Left cardiac atrium (tissue), 4 donors: Measurements from ENCODE around the gene PXMP4. TPM values are rescaled to one million over a fixed set of nuclear protein-coding genes. Genes with fewer than 3 reads are reported as not detected.
A peak's percentile ranks its signal among the peaks of the same experiment; 100 is the strongest.

ENCODE experiments used
- ATAC-seq, 2 donors: fragments of 200-7000 bp; cut with Tn5 transposase; one replicate each; pipeline ENCODE4 v1.9.1; 2020; ENCODE audit warnings: mild to moderate bottlenecking in 2 of 2, moderate library complexity in 2 of 2
- DNase-seq: peaks from one replicate; pipeline ENCODE4 v3.0.0-alpha.2; 2020
- intact Hi-C, 2 donors: fragments of 100-400 bp; cut with DNase I; formaldehyde crosslinking; loops; one replicate each; pipeline versions ENCODE4 v1.14.1 to v1.15.1; 2022 to 2023
- total RNA-seq, 2 donors: library from RNA; stranded (reverse); fragmentation: NEBNext Ultra II Directional; extraction: Animal tissue kit (Norgen Biotek cat#: 25700); gene quantifications; one replicate each; pipeline ENCODE4 v1.2.1, GENCODE V29; 2021
- donor health status: DM: no; HTN: yes; CAD: no.
- donor health status: DM: no; HTN: yes; CAD: no; lungs with severe emphysema.
- donor health status: DM: yes; HTN: yes; CAD: no.
- donor health status: Dilated cardiomyopathy.

The PXMP4 gene
- total RNA-seq, 2 donors from 2014 or later: 6.7 to 12.6 TPM

GRCh38 chr20:33664085-33664761, 55.9 kb downstream of the PXMP4 start:
- intact Hi-C loops: loop anchor here in 1 of 2 donors (10.0 kb wide), 1 partner anchor 179 kb away; no protein-coding TSS in a partner anchor
- DNase-seq: no peak
- no peak for ATAC-seq

DNA sequence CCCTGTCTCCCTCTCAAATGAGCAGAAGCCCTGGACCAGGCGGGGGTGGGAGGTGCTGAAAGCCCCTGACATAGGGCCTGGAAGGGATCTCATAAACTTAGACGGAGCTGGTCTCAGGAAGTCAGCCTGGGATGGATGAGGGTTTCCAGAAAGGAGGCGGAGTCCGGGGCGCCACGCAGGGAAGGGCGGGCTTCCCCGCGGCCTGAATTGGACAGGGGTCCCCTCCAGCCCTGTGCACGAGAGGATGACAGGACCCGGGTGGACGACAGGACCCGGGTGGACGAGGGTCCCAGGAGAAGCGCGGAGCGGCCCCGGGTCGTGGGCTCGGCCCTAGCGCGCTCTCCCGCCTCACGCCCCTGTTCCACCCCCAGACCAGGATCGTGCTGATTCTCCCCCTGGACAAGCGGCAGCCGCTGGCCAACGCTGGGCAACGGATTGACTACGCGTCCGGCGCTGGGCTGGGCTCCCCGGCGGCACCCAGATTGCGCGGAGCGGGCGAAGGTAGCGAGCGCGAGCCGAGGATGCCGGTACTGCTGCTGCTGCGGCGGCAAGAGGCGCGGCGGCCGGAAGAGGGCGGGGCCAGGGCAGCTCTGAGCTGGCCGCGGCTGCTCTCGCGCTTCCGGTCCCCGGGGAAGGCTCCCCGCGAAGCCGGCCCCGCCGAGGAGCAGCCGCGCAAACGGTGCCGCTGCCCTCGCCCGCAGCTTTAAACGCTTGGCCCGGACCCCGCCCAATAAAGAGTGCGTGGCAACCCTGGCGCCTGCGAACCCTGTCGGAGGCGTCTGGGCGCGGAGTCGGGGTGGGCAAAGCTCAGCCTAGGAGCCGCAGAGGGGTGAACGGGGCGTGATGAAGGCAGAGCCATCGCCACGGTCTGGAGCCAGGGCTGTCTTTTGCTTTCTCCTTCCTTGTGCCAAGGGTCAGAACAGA, 56.7 kb downstream of the PXMP4 start:
- intact Hi-C loops: loop anchor here in 1 of 2 donors (10.0 kb wide), 1 partner anchor 179 kb away; no protein-coding TSS in a partner anchor
- DNase-seq (peak; percentile 90), ATAC-seq (peak; percentile 57 to 58)

GRCh38 chr20:33662172-33662571, 57.9 kb downstream of the PXMP4 start, which contains the start of gene C20orf144:
TSS of gene C20orf144 (plus strand) at chr20:33662327. CDS start at chr20:33662346, 19 bp downstream.
- ATAC-seq: no peak
- intact Hi-C loops: loop anchor here in 1 of 2 donors (10.0 kb wide), 1 partner anchor 177 kb away; no protein-coding TSS in a partner anchor
- DNase-seq: no peak

GRCh38 chr20:33660685-33661058, 59.4 kb downstream of the PXMP4 start:
- ATAC-seq (no peak), DNase-seq (no peak)
- intact Hi-C loops: loop anchor here in 1 of 2 donors (10.0 kb wide), 1 partner anchor 176 kb away; no protein-coding TSS in a partner anchor

GRCh38 chr20:33660035-33660684, 60.0 kb downstream of the PXMP4 start:
- ATAC-seq: no peak
- intact Hi-C loops: loop anchor here in 1 of 2 donors (10.0 kb wide), 1 partner anchor 175 kb away; no protein-coding TSS in a partner anchor
- DNase-seq: no peak

- no peak for ATAC-seq
- no peak for DNase-seq
- intact Hi-C loops: loop anchor here in 1 of 2 donors (10.0 kb wide), 1 partner anchor 175 kb away; no protein-coding TSS in a partner anchor
Measured at GRCh38 chr20:33659341-33660034, 60.6 kb downstream of the PXMP4 start.

- intact Hi-C loops: no loop called here
- ATAC-seq: no peak
- no peak for DNase-seq
Measured at GRCh38 chr20:33658929-33659328, 61.2 kb downstream of the PXMP4 start.

DNA sequence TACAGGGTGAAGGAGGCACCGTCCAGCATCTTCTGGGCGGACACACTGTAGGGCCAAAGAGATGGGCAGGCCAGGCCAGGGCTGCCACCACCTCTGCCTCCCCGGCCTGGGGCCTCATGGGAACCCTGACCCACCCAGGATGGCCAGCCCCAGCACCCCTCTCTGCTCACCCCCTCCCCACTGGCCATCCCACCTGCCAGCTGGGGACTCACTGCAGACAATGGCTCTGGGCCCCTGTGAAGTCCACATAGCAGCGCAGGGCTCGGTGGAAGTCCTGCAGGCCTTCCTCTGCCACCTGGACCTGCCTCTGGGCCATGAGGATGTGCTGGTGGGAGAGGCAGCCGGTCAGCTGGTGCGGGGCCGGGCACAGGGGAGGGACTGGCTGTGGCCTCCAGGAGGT, 61.6 kb downstream of the PXMP4 start:
- ATAC-seq (no peak), DNase-seq (no peak)
- intact Hi-C loops: no loop called here

DNA sequence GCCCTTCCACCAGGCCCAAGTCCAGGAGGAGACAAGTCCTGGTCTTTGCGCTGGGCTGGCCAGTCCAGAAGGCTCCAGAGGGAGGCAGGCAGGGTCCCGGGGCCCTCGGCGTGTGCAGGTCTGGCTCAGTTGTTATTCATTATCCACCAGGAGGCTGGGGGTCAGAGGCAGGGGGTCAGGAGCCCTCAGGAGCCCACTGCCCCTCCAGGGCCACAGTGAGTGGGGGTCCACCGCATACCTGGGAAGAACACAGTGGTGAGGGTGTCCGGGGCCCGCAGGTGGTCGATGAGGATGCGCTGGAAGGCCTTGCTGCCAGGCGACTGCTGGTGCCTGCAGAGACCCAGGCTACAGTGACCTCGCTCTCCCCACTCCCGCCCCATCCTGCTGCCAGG, 62.4 kb downstream of the PXMP4 start:
- DNase-seq (no peak), ATAC-seq (no peak)
- intact Hi-C loops: no loop called here

- intact Hi-C loops: no loop called here
- ATAC-seq (no peak), DNase-seq (no peak)
Measured at GRCh38 chr20:33656783-33657703, 63.1 kb downstream of the PXMP4 start.

DNA sequence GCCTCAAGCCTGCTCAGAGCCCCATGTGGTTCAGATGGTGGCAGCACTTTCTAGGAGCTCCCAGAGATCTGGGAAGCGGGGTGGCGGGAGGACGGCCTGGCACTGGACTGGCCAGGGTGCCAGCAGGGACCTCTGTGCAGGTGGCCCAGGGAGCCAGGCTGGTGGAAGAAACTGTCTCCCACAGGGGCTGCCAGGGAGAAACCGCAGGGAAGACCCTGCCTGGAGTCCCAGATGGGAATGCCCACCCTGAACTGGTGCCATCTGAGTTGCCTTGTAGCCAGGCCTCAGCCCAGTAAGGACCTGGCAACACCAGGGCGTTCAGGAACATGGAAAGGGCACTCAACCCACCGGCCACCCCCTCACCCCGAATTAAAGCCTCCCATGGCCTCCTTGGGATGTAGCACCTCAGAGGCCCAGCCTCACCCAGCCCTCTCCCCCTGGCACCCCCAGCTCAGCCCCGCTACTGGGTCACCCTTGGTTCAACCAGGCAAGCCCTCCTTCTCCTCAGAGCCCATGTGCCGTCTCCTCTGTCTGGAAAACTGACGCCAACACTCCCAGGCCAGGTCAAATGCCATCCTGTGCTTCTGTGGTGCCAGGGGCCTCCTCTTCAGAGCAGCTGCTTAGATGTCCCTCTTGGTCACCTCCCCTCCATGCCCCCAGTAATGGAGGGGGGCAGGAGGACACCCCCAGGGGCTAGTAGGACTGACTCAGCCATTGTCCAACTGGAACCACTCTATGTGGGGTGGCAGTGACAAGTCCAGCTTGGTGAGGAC, 63.9 kb downstream of the PXMP4 start:
- intact Hi-C loops: no loop called here
- ATAC-seq: no peak
- DNase-seq: no peak

GRCh38 chr20:33655164-33655563, 64.9 kb downstream of the PXMP4 start:
- ATAC-seq (no peak), DNase-seq (no peak)
- intact Hi-C loops: no loop called here

DNA sequence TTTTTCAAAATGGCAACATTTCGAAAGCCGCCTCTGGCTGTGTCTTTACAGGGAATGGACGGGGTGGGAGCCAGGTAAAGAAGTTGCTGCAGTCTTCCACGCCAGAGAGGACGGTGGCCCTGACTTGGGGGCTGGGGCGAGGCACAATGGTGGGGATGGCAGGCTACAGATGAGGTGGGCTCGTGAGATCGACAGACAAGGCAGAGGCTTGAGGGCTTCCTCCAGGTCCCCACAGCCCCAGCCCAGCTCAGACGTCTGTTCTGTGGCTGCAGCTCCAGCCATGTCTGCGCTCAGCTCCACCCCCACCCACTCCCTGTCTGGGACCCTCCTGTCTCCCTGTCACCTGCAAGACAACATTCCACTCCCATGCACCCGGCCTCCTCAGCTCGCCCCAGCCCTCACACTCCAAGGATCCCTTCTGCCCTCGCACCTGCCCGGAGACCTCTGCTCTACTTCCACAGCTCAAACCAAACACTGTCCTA, 65.4 kb downstream of the PXMP4 start:
- ATAC-seq (no peak), DNase-seq (no peak)
- intact Hi-C loops: loop anchor here (5.0 kb wide), 3 partner anchors 192 to 262 kb away; no protein-coding TSS in a partner anchor

DNA sequence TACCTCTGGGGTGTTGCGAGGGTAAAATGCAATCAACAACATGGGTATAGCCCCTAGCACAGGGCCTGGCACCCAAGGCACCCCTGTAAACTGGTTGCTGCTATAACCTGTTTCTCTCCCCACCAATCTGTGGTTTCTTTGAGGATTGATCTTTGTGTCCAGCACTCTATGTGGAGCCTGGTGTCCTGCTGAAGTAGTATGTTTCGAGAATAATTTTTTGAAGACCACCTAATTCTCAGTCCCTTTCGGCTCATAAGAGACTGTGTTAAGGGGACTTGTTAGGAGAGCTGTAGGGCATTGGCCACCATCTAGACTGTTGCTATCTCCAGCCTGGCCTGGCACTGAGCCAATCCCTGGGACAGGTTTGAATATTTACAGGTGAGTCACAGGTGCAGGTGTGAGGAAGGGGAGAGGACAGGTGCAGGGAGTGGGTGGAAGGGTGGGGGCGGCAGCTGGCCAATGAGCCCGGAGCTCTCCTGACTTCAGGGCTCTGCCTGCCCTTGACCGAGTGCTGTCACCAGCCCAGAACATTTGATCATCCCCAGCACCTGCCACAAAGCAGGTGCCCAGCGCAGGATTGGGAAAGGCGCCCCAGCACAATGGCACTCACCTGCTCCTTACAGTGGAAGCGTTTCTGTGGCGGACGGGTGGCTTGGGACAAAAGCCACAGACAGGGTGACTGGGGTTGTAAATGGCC, 66.1 kb downstream of the PXMP4 start:
- ATAC-seq (peak; percentile 1 to 9), DNase-seq (no peak)
- intact Hi-C loops: loop anchor here (5.0 kb wide), 3 partner anchors 192 to 262 kb away; no protein-coding TSS in a partner anchor

GRCh38 chr20:33653218-33653899, 66.8 kb downstream of the PXMP4 start:
- peak; percentile 62 for DNase-seq
- peak; percentile 62 to 74 for ATAC-seq
- intact Hi-C loops: loop anchor here (5.0 kb wide), 3 partner anchors 191 to 261 kb away; no protein-coding TSS in a partner anchor
